Tibial artery (tissue), 4 donors: ENCODE results near the gene RAB9A.

Experiments
- DNase-seq, 2 donors: peaks; one replicate each; pipeline ENCODE4 v3.0.0-alpha.2; 2019
- H3K27ac ChIP-seq, 2 donors: fragments of 200-600 bp; sonication (generic) in 1 of 2; 1 replicate in 1 of 2; 2 replicates in 1 of 2; pipeline ENCODE4 v1.5.1; 2018 to 2019; ENCODE audit warnings: mild to moderate bottlenecking in 1 of 2
- H3K27me3 ChIP-seq, 2 donors: fragments of 200-600 bp; sonication (generic) in 1 of 2; one replicate each; pipeline versions ENCODE4 v1.5.1 to v1.6.0; 2016 to 2019
- H3K36me3 ChIP-seq, 3 donors: fragments of 200-600 bp; sonication (generic) in 2 of 3; one replicate each; pipeline ENCODE4 v1.5.1; 2016 to 2019; ENCODE audit warnings: mild to moderate bottlenecking in 2 of 3
- H3K4me1 ChIP-seq, 4 donors: fragments of 200-600 bp; sonication (generic) in 2 of 4; 1 replicate in 3 of 4; 2 replicates in 1 of 4; pipeline ENCODE4 v1.5.1; 2016 to 2019
- H3K4me3 ChIP-seq, 2 donors: fragments of 200-600 bp; sonication (generic) in 1 of 2; 1 replicate in 1 of 2; 2 replicates in 1 of 2; pipeline ENCODE4 v1.5.1; 2018 to 2019; ENCODE audit warnings: mild to moderate bottlenecking in 2 of 2
- H3K9me3 ChIP-seq, 3 donors: fragments of 200-600 bp; sonication (generic) in 1 of 3; one replicate each; pipeline ENCODE4 v1.5.1; 2016 to 2019
- intact Hi-C: fragments of 100-400 bp; cut with DNase I; formaldehyde crosslinking; loops from one replicate; pipeline ENCODE4 v1.15.0; 2023; ENCODE audit warnings: low total_unique reads
- TF ChIP-seq, protein P1 (sequence below), 2 experiments: fragments of 200-600 bp in 1 of 2; fragments of 450-650 bp in 1 of 2; IDR thresholded peaks; one replicate each; pipeline ENCODE4 v1.5.1; 2017 to 2019; ENCODE audit warnings: antibody characterized with exemption in 2 of 2, mild to moderate bottlenecking in 1 of 2, moderate library complexity in 1 of 2

Gene RAB9A

DNA sequence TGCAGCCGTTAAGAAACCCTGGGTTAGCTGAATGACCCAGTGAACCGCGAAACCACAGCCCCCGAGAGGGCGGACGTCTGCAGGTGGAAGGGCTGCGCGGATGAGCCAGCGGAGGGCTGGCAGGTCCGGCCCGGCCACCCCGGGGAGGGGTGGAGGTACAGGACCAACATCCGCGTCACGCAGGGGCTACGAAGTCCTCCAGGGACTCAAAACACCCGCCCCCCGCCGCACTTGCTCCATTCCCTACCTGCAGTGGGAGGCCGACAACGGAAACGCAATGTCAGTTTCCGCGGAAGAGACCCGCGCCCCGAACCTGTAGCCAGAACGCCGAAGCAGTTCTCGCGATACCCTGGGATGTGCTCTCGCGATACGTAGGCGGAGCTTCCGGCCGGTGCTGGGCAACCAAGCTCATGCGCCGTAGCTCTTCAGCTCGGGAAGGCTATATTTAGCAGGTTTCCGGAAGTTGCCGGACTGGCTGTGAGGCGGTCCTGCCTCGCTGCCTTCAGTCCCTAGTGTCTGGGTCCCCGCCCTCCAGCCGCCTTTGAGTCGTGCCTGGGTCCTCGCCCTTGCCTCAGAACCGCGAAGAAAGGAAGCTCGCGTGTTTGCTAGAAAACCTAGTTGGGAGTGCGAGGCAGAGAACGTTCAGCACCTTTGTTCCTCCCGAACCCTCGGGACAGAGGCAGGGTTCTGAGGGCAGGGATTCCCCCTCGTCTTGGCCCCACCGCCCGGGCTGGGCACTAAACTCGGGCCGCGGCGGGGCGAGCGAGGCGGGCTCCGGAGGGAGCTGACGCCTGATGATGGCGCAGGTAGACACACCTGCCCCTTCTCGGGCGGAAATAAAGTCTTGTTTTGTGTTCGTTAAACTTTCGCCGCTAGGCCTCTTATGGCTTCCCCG lies 45.6 kb downstream of the RAB9A start, which contains the start of the genes OFD1 and TRAPPC2:
Gene OFD1, plus strand, starts transcription at position 471 of the 895 bp plus-strand sequence. Its CDS starts 324 bp downstream, at position 795.
Gene TRAPPC2, minus strand, starts transcription at position 343 of the 895 bp plus-strand sequence. CDS start 14,657 bp downstream, outside the sequence.
- intact Hi-C loops, result loop anchor here (10.0 kb wide), 1 partner anchor 230 kb away; no protein-coding TSS in a partner anchor
- peaks cover 0 to 5% (median 0%) of the 10 kb centered on the region in 3 donors for H3K36me3 ChIP-seq
- peaks cover 0 to 12% (median 3%) of the 10 kb centered on the region in 4 donors for H3K4me1 ChIP-seq
- H3K27me3 ChIP-seq, result no peaks in the 10 kb centered on the region
- no peaks in the 10 kb centered on the region for H3K9me3 ChIP-seq
- H3K27ac ChIP-seq, result peak within 1 kb of the TSS; percentile 86 to 91
- DNase-seq, result peak; percentile 91 to 94
- TF ChIP-seq, protein P1, sequence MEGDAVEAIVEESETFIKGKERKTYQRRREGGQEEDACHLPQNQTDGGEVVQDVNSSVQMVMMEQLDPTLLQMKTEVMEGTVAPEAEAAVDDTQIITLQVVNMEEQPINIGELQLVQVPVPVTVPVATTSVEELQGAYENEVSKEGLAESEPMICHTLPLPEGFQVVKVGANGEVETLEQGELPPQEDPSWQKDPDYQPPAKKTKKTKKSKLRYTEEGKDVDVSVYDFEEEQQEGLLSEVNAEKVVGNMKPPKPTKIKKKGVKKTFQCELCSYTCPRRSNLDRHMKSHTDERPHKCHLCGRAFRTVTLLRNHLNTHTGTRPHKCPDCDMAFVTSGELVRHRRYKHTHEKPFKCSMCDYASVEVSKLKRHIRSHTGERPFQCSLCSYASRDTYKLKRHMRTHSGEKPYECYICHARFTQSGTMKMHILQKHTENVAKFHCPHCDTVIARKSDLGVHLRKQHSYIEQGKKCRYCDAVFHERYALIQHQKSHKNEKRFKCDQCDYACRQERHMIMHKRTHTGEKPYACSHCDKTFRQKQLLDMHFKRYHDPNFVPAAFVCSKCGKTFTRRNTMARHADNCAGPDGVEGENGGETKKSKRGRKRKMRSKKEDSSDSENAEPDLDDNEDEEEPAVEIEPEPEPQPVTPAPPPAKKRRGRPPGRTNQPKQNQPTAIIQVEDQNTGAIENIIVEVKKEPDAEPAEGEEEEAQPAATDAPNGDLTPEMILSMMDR (IDR thresholded peaks at IDR 0.05), result no peak
- H3K4me3 ChIP-seq, result peak within 1 kb of the TSS; percentile 77 to 83

DNA sequence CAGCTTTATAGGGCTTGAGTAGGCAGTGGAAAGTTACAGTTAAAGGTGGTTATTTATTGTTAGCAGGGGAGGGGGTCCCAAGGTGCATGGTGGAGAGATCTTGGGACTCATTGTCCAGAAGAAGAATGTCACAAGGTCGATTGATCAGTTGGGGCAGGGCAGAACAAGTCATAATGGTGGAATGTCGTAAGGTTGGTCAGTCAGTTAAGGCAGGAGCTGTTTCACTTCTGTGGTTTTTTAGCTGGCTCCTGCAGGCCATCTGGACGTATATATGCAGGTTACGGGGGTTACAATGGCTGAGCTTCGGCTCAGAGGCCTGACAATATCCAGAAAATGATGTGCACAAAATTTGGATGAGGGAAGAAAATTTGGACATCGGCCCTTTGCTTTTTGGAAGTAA lies 52.8 kb downstream of the RAB9A start:
- intact Hi-C loops, result no loop called here
- Histone ChIP-seq H3K36me3 (peaks cover 0 to 53% (median 6%) of the 10 kb centered on the region in 3 donors), H3K27me3 (no peaks in the 10 kb centered on the region), H3K27ac (no peak overlapping the region), H3K4me3 (no peak overlapping the region), H3K9me3 (no peaks in the 10 kb centered on the region), H3K4me1 (no peaks in the 10 kb centered on the region)
- DNase-seq, result no peak
- TF ChIP-seq, protein P1 (IDR thresholded peaks at IDR 0.05), result no peak

DNA sequence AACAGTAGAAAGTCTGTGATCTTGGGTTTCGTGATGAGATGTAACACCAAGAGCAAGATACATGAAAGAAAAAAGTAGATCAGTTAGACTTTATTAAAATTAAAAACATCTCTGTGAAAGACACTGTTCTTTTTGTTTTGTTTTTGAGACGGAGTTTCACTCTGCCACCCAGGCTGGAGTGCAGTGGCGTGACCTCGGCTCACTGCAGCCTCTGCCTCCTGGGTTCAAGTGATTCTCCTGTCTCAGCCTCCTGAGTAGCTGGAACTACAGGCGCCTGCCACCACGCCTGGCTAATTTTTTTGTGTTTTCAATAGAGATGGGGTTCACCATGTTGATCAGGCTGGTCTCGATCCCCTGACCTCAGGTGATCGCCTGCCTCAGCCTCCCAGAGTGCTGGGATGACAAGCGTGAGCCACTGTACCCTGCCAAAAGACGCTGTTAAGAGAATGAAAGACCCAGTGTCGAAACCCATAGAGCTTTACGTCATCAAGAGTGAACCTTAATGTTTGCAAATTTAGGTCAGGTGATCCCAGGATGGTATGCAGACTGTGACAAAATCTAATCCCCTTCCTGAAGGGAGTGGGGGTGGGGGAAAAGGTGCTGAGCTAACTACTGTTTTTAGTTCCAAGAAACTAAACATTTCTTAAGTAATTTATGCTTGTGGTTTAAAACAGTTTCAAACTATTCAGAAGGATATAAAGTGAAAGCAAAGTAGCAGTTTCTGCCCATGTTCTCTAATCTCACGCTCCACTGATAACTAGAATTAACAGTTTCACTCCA lies 53.7 kb downstream of the RAB9A start:
- Histone ChIP-seq H3K27ac (no peak overlapping the region), H3K4me1 (no peaks in the 10 kb centered on the region), H3K9me3 (no peaks in the 10 kb centered on the region), H3K27me3 (no peaks in the 10 kb centered on the region), H3K36me3 (peaks cover 0 to 62% (median 6%) of the 10 kb centered on the region in 3 donors), H3K4me3 (no peak overlapping the region)
- intact Hi-C loops, result no loop called here
- TF ChIP-seq, protein P1 (IDR thresholded peaks at IDR 0.05), result no peak
- no peak for DNase-seq

DNA sequence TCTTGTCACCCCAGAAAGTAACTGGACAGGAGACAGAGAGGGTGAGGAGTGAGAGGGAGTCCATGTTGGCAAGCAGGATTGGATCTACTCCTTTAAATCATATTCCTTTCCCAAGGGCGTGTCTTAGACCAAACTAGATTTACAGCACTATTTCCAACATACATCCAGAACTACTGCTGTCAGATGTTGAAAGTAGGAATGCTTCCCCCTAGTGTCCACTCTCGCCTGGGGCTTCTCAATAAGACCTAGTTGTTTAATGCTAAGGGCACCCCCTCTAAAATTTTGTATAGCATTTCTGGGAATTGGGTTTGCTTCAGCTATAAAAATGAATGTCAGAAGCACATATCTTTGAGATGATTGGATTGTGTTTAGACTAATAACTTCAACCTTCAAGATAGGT lies 58.9 kb downstream of the RAB9A start:
- no peaks in the 10 kb centered on the region for H3K27me3 ChIP-seq
- no peaks in the 10 kb centered on the region for H3K4me1 ChIP-seq
- no peaks in the 10 kb centered on the region for H3K9me3 ChIP-seq
- DNase-seq, result peak in 1 of 2 donors; percentile 29
- H3K27ac ChIP-seq, result no peak overlapping the region
- TF ChIP-seq, protein P1 (IDR thresholded peaks at IDR 0.05), result peak; percentile 39 to 43
- no peak overlapping the region for H3K4me3 ChIP-seq
- H3K36me3 ChIP-seq, result peaks cover 0 to 61% (median 25%) of the 10 kb centered on the region in 3 donors
- intact Hi-C loops, result no loop called here

DNA sequence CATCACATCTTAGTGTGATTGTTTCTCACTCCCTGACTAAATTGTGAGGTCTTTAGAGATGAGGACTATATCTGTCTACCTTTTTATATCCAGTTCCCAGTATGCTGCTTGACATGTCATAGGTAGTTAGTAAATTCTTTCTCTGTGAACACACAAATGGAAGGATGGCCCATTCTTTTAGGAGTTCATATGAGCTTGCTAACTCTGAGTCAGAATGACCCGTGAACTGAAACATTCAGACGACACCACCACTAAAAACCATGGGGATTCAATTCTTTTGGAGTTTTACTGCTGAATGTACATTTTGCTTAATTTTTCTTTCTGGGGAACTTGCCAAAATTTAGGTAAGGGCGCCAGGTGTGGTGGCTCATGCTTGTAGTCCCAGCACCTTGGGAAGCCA lies 59.6 kb downstream of the RAB9A start:
- TF ChIP-seq, protein P1 (IDR thresholded peaks at IDR 0.05), result no peak
- peaks cover 0 to 65% (median 25%) of the 10 kb centered on the region in 3 donors for H3K36me3 ChIP-seq
- H3K4me3 ChIP-seq, result no peak overlapping the region
- intact Hi-C loops, result no loop called here
- H3K27me3 ChIP-seq, result no peaks in the 10 kb centered on the region
- H3K27ac ChIP-seq, result no peak overlapping the region
- no peaks in the 10 kb centered on the region for H3K9me3 ChIP-seq
- DNase-seq, result no peak
- H3K4me1 ChIP-seq, result no peaks in the 10 kb centered on the region
